HG03196 (cell line): ENCODE data around the gene OXSR1.

Source experiments
- ATAC-seq: cut with Tn5 transposase; IDR thresholded peaks from one replicate; pipeline ENCODE4 v1.9.1; 2021; ENCODE audit not compliant: unreplicated experiment

The OXSR1 gene

GRCh38 chr3:38164952-38165721 lies at the start of gene OXSR1:
Gene OXSR1, plus strand, starts transcription at chr3:38165537. Its CDS starts 340 bp downstream, at chr3:38165877.
- peak; percentile 92 for ATAC-seq

GRCh38 chr3:38115645-38116427 lies 49.5 kb upstream of the OXSR1 start:
- ATAC-seq: no peak

GRCh38 chr3:38116471-38117162 lies 48.7 kb upstream of the OXSR1 start:
- no peak for ATAC-seq

- ATAC-seq: no peak
These were observed 48.1 kb upstream of the OXSR1 start for GRCh38 chr3:38117163-38117716.

GRCh38 chr3:38117748-38118420 lies 47.5 kb upstream of the OXSR1 start:
- ATAC-seq: peak; percentile 60

- ATAC-seq: no peak
These were observed 46.7 kb upstream of the OXSR1 start for GRCh38 chr3:38118421-38119247.

- ATAC-seq: no peak
These were observed 46.1 kb upstream of the OXSR1 start for GRCh38 chr3:38119248-38119544.

GRCh38 chr3:38119821-38120692 lies 45.3 kb upstream of the OXSR1 start:
- no peak for ATAC-seq

- no peak for ATAC-seq
These were observed 44.5 kb upstream of the OXSR1 start for GRCh38 chr3:38120693-38121450.

- no peak for ATAC-seq
These were observed 43.9 kb upstream of the OXSR1 start for GRCh38 chr3:38121451-38121831.

- no peak for ATAC-seq
These were observed 43.4 kb upstream of the OXSR1 start for GRCh38 chr3:38121832-38122461.

- no peak for ATAC-seq
These were observed 42.5 kb upstream of the OXSR1 start for GRCh38 chr3:38122712-38123290.

- no peak for ATAC-seq
These were observed 40.8 kb upstream of the OXSR1 start for GRCh38 chr3:38124324-38125122.

- ATAC-seq: no peak
These were observed 39.8 kb upstream of the OXSR1 start for GRCh38 chr3:38125305-38126120.

- ATAC-seq: no peak
These were observed 39.0 kb upstream of the OXSR1 start for GRCh38 chr3:38126121-38126892.
